ENCODE results near the gene TMEM208. TPM values are rescaled to one million over a fixed set of nuclear protein-coding genes. Genes with fewer than 3 reads are reported as not detected.

TMEM208 gene
- polyA plus RNA-seq, 2 of the 4 experiments (the other 2 are of a cell fraction) = 73.5 to 114 TPM

- Histone ChIP-seq H3K4me2 (no peak overlapping the region), H3K27ac (no peak overlapping the region), H3K9me3 (no peaks in the 10 kb centered on the region), H3K4me3 (no peak overlapping the region), H3K4me1 (peaks cover 12% of the 10 kb centered on the region; the same call in 2 of the 3 replicates)
- TF ChIP-seq CHD4 (IDR thresholded peaks at IDR 0.05; ENCODE audit: borderline replicate concordance) = no peak
- TF ChIP-seq EHF (CRISPR knock-in tag; IDR thresholded peaks at IDR 0.05) = no peak
- TF ChIP-seq TFCP2L1 (CRISPR knock-in tag; IDR thresholded peaks at IDR 0.05) = no peak
- TF ChIP-seq JUNB (IDR thresholded peaks at IDR 0.05) = no peak
- TF ChIP-seq REST (IDR thresholded peaks at IDR 0.05) = no peak
- no peak for TF ChIP-seq CBX8 (IDR thresholded peaks at IDR 0.05)
- TF ChIP-seq POLR2A (IDR thresholded peaks at IDR 0.05; ENCODE audit: low read length) = no peak
- TF ChIP-seq USF2 (IDR thresholded peaks at IDR 0.05) = no peak
- no peak for TF ChIP-seq BHLHE40 (IDR thresholded peaks at IDR 0.05; ENCODE audit: low read depth, low read length)
- TF ChIP-seq MAFK (IDR thresholded peaks at IDR 0.05; ENCODE audit: partially characterized antibody) = no peak
- TF ChIP-seq MYC (IDR thresholded peaks at IDR 0.05; ENCODE audit: borderline replicate concordance, low read length) = no peak
- no peak for TF ChIP-seq MAZ (IDR thresholded peaks at IDR 0.05; ENCODE audit: borderline replicate concordance, low read depth, low read length)
- TF ChIP-seq EP300 (IDR thresholded peaks at IDR 0.05) = no peak
- TF ChIP-seq SREBF2 (IDR thresholded peaks at IDR 0.05) = no peak
- ChIA-PET CTCF (interaction anchor here (1.6 to 10.3 kb wide), 3 partner anchors 10 to 32 kb away, joined by 5 to 105 read pairs (median 12); no protein-coding TSS in a partner anchor), POLR2A (no interaction called here)
- DNase-seq (ENCODE audit: low read depth in 1 of 2, low spot score in 1 of 2) (no peak), ATAC-seq (no peak), FAIRE-seq (no peak)
- 100% methylated on average over 4 of the region's 8 CpGs for WGBS (ENCODE audit: missing lambda C conversion rate)
Observed at GRCh38 chr16:67200491-67200890, 26.4 kb upstream of the TMEM208 start.

GRCh38 chr16:67201411-67202345 lies 25.3 kb upstream of the TMEM208 start:
- ATAC-seq (no peak), DNase-seq (ENCODE audit: low read depth in 1 of 2, low spot score in 1 of 2) (no peak), FAIRE-seq (no peak)
- POLR2A ChIA-PET = interaction anchor here (1.1 kb wide), 1 partner anchor 25 kb away, joined by 3 read pairs; the partner anchor contains the start of gene TMEM208
- whole genome bisulfite sequencing (ENCODE audit: missing lambda C conversion rate) = 96% methylated on average over 26 of the region's 40 CpGs
- Histone ChIP-seq H3K4me3 (no peak overlapping the region), H3K9me3 (no peaks in the 10 kb centered on the region), H3K4me2 (no peak overlapping the region), H3K27ac (no peak overlapping the region), H3K4me1 (peaks cover 14% of the 10 kb centered on the region; the same call in 2 of the 3 replicates)
- CTCF ChIA-PET = interaction anchor here (1.0 to 10.3 kb wide), 7 partner anchors 9 to 184 kb away, joined by 3 to 105 read pairs (median 3); partner anchors contain the start of gene TMEM208
- no peak for TF ChIP-seq RFX5 (IDR thresholded peaks at IDR 0.05)
- no peak for TF ChIP-seq ELK1 (IDR thresholded peaks at IDR 0.05; ENCODE audit: low read depth, low read length)
- no peak for TF ChIP-seq FOSB (CRISPR knock-in tag; IDR thresholded peaks at IDR 0.05)
- TF ChIP-seq SMC3 (IDR thresholded peaks at IDR 0.05) = no peak
- TF ChIP-seq RARB (CRISPR knock-in tag; IDR thresholded peaks at IDR 0.05) = no peak
- TF ChIP-seq TP53 (CRISPR knock-in tag; IDR thresholded peaks at IDR 0.05) = no peak
- no peak for TF ChIP-seq FOSL2 (IDR thresholded peaks at IDR 0.05)
- TF ChIP-seq FOSL2 (CRISPR knock-in tag; IDR thresholded peaks at IDR 0.05) = no peak

Measured in A549 (cell line).